Keratinocyte (primary cell): ENCODE results near the gene KRTAP5-4. TPM values are rescaled to one million over a fixed set of nuclear protein-coding genes. Genes with fewer than 3 reads are reported as not detected.
A peak's percentile ranks its signal among the peaks of the same experiment; 100 is the strongest.

ENCODE experiments used
- DNase-seq: peaks from one replicate; pipeline ENCODE4 v3.0.0-alpha.2; 2011; ENCODE audit warnings: low read depth, missing footprints, low spot score
- FAIRE-seq: peaks from 2 replicates; lab custom pipeline; 2011; peaks lifted over from hg19 to GRCh38; lab: Jason Lieb, UNC
- H2AFZ ChIP-seq: 2 replicates; pipeline ENCODE4 v1.6.0; 2012; ENCODE audit warnings: low read length, control low read depth, inconsistent platforms; ENCODE audit not compliant: control insufficient read depth
- H3K27ac ChIP-seq: 2 replicates; pipeline ENCODE4 v1.5.1; 2011; ENCODE audit warnings: low read length; ENCODE audit not compliant: control insufficient read depth, insufficient read depth
- H3K27me3 ChIP-seq: 3 replicates; pipeline ENCODE4 v1.6.0; 2011; ENCODE audit warnings: low read length; ENCODE audit not compliant: control insufficient read depth, insufficient read depth; ENCODE audit errors: extremely low read depth
- H3K36me3 ChIP-seq, 2 experiments: 2 replicates in 1 of 2; 3 replicates in 1 of 2; pipeline ENCODE4 v1.5.1; 2011; ENCODE audit warnings: low read length in 2 of 2, mild to moderate bottlenecking in 1 of 2; ENCODE audit not compliant: control insufficient read depth in 2 of 2, insufficient read depth in 2 of 2; ENCODE audit errors: extremely low read depth in 1 of 2
- H3K4me1 ChIP-seq: 3 replicates; pipeline ENCODE4 v1.5.1; 2011; ENCODE audit warnings: low read length; ENCODE audit not compliant: control insufficient read depth, insufficient read depth; ENCODE audit errors: extremely low read depth
- H3K4me2 ChIP-seq: 3 replicates; pipeline ENCODE4 v1.6.0; 2011; ENCODE audit warnings: low read depth, low read length; ENCODE audit not compliant: control insufficient read depth, insufficient read depth; ENCODE audit errors: extremely low read depth
- H3K4me3 ChIP-seq, 3 experiments: fragments of 200-600 bp in 1 of 3; sonication (generic) in 1 of 3; 2 replicates in 2 of 3; 3 replicates in 1 of 3; pipeline ENCODE4 v1.5.1; 2011 to 2016; ENCODE audit warnings: low read length in 3 of 3, mild to moderate bottlenecking in 3 of 3, control low read depth in 2 of 3, inconsistent platforms in 1 of 3, low read depth in 1 of 3, mixed read lengths in 1 of 3, mixed run types in 1 of 3, moderate library complexity in 1 of 3; ENCODE audit not compliant: control insufficient read depth in 2 of 3, insufficient read depth in 2 of 3; ENCODE audit errors: extremely low read depth in 1 of 3
- H3K79me2 ChIP-seq: 2 replicates; pipeline ENCODE4 v1.6.0; 2012; ENCODE audit warnings: low read length; ENCODE audit not compliant: control insufficient read depth, insufficient read depth
- H3K9ac ChIP-seq: 3 replicates; pipeline ENCODE4 v1.6.0; 2011; ENCODE audit warnings: low read length; ENCODE audit not compliant: control insufficient read depth, insufficient read depth; ENCODE audit errors: extremely low read depth
- H3K9me1 ChIP-seq: 3 replicates; pipeline ENCODE4 v1.6.0; 2011; ENCODE audit warnings: low read length; ENCODE audit not compliant: control insufficient read depth, insufficient read depth; ENCODE audit errors: extremely low read depth
- H3K9me3 ChIP-seq: 2 replicates; pipeline ENCODE4 v1.5.1; 2012; ENCODE audit warnings: low read depth, low read length; ENCODE audit not compliant: control insufficient read depth
- H4K20me1 ChIP-seq: 3 replicates; pipeline ENCODE4 v1.6.0; 2011; ENCODE audit warnings: low read length; ENCODE audit not compliant: control insufficient read depth, insufficient read depth; ENCODE audit errors: extremely low read depth
- CTCF ChIP-seq, 3 experiments: IDR thresholded peaks in 1 of 3; conservative IDR thresholded peaks in 1 of 3; optimal IDR thresholded peaks in 1 of 3; 2 replicates in 2 of 3; 3 replicates in 1 of 3; pipeline versions ENCODE3 to v1.5.1; 2011; ENCODE audit warnings: low read length in 3 of 3, mild to moderate bottlenecking in 3 of 3, moderate library complexity in 2 of 3, control low read depth in 1 of 3, inconsistent platforms in 1 of 3; ENCODE audit not compliant: insufficient read depth in 2 of 3; ENCODE audit errors: extremely low read depth in 1 of 3
- EZH2 ChIP-seq: IDR thresholded peaks from one replicate; pipeline ENCODE4 v1.6.1; 2012; ENCODE audit warnings: inconsistent platforms, mild to moderate bottlenecking, low read length, moderate library complexity
- dilution Hi-C: fragments of 300-500 bp; cut with MboI; formaldehyde crosslinking; loops from one replicate; pipeline ENCODE4 v1.7.0; 2020; ENCODE audit warnings: low sequenced_read_pairs; ENCODE audit not compliant: extremely low pct_ligation_motif_present
- polyA plus RNA-seq, 5 experiments: library from polyadenylated mRNA; depleted of rRNA in 3 of 5; stranded (reverse) in 3 of 5; stranded (forward) in 1 of 5; unstranded in 1 of 5; fragments of >200 nt; gene quantifications; 1 replicate in 1 of 5; 2 replicates in 3 of 5; 3 replicates in 1 of 5; pipeline versions ENCODE4 v1.2.1 to v1.2.3, GENCODE V29; 2011 to 2012; ENCODE audit warnings: missing spikeins in 2 of 5, low read depth in 1 of 5, low replicate concordance in 1 of 5

The KRTAP5-4 gene
- polyA plus RNA-seq, 1 donor (not counting 4 experiments of a cell fraction or from before 2014, with no cell fraction given): not detected

- dilution Hi-C loops: no loop called here
- peaks cover 2% of the 10 kb centered on the region for H3K27me3 ChIP-seq
- no peak overlapping the region for H3K4me2 ChIP-seq
- no peak overlapping the region for H3K4me3 ChIP-seq
- DNase-seq: no peak
- H2AFZ ChIP-seq: no peak overlapping the region
- peaks cover 18% of the 10 kb centered on the region for H3K4me1 ChIP-seq
- H3K27ac ChIP-seq: no peak overlapping the region
- no peak for FAIRE-seq
- no peaks in the 10 kb centered on the region for H3K79me2 ChIP-seq
- H3K9ac ChIP-seq: no peak overlapping the region
- TF ChIP-seq EZH2: no peak
- no peak for TF ChIP-seq CTCF (optimal IDR thresholded peaks at IDR 0.05 in 1 of 3, IDR thresholded peaks at IDR 0.05 in 1 of 3, conservative IDR thresholded peaks at IDR 0.05 in 1 of 3; ENCODE audit: extremely low read depth in 1 of 3, insufficient read depth in 2 of 3, low read length in 3 of 3)
- H4K20me1 ChIP-seq: no peaks in the 10 kb centered on the region
- no peaks in the 10 kb centered on the region for H3K36me3 ChIP-seq
- no peaks in the 10 kb centered on the region for H3K9me1 ChIP-seq
- H3K9me3 ChIP-seq: no peaks in the 10 kb centered on the region
Measured at GRCh38 chr11:1654388-1655167, 32.6 kb upstream of the KRTAP5-4 start.

- H3K9me3 ChIP-seq: no peaks in the 10 kb centered on the region
- no peaks in the 10 kb centered on the region for H3K79me2 ChIP-seq
- H3K9ac ChIP-seq: no peak overlapping the region
- no peak overlapping the region for H3K4me3 ChIP-seq
- no peak for FAIRE-seq
- no peak for DNase-seq
- no peaks in the 10 kb centered on the region for H3K27me3 ChIP-seq
- peak in 1 of 3 experiments; percentile 5 for TF ChIP-seq CTCF (optimal IDR thresholded peaks at IDR 0.05 in 1 of 3, IDR thresholded peaks at IDR 0.05 in 1 of 3, conservative IDR thresholded peaks at IDR 0.05 in 1 of 3; ENCODE audit: extremely low read depth in 1 of 3, insufficient read depth in 2 of 3, low read length in 3 of 3)
- no peak for TF ChIP-seq EZH2
- H3K9me1 ChIP-seq: no peaks in the 10 kb centered on the region
- H2AFZ ChIP-seq: no peak overlapping the region
- H3K27ac ChIP-seq: no peak overlapping the region
- no peak overlapping the region for H3K4me2 ChIP-seq
- H3K36me3 ChIP-seq: no peaks in the 10 kb centered on the region
- H4K20me1 ChIP-seq: no peaks in the 10 kb centered on the region
- peaks cover 18% of the 10 kb centered on the region for H3K4me1 ChIP-seq
- dilution Hi-C loops: no loop called here
Measured at GRCh38 chr11:1653541-1654387, 31.8 kb upstream of the KRTAP5-4 start.
